Measurements from ENCODE around the gene MBD5.
A peak's percentile ranks its signal among the peaks of the same experiment; 100 is the strongest.

DNA sequence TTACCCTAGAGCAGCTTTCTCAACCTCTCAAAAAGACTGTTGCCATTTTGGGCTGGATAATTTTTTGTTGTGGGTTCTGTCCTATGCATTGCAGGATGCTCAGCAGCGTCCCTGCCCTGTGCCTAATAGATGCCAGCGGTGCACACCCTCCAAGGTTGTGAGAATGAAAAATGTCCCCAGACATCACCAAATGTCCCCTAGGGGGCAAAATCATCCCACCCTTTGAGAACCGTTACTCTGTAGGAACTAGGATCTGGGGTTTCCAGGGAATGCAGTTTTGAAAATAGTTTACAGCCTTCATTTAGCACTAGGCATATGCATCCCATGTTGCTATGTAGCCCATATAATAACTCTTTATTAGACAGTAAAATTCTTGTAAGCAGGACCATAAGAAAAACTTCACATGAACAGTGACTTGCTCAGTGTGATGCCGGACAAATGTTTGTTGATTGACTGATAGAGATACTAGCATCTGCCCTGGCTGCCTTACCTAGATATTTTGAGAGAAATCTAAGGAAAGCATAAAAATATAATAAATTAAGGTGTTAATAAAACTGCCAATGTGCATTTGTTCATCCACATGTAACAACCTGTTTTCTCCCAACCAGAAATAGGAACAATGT is 544.5 kb downstream of the MBD5 start:
- TF ChIP-seq, protein P1, sequence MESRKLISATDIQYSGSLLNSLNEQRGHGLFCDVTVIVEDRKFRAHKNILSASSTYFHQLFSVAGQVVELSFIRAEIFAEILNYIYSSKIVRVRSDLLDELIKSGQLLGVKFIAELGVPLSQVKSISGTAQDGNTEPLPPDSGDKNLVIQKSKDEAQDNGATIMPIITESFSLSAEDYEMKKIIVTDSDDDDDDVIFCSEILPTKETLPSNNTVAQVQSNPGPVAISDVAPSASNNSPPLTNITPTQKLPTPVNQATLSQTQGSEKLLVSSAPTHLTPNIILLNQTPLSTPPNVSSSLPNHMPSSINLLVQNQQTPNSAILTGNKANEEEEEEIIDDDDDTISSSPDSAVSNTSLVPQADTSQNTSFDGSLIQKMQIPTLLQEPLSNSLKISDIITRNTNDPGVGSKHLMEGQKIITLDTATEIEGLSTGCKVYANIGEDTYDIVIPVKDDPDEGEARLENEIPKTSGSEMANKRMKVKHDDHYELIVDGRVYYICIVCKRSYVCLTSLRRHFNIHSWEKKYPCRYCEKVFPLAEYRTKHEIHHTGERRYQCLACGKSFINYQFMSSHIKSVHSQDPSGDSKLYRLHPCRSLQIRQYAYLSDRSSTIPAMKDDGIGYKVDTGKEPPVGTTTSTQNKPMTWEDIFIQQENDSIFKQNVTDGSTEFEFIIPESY (IDR thresholded peaks at IDR 0.05): no peak
- no peak for TF ChIP-seq ATF3 (IDR thresholded peaks at IDR 0.05)
- peak; percentile 4 for TF ChIP-seq CTCF (IDR thresholded peaks at IDR 0.05; ENCODE audit: low read depth, low read length, missing input control)

Measured in liver (tissue), 3 donors.